HepG2 (cell line): ENCODE measurements around the gene FAM53B. TPM values are rescaled to one million over a fixed set of nuclear protein-coding genes. Genes with fewer than 3 reads are reported as not detected.
A peak's percentile ranks its signal among the peaks of the same experiment; 100 is the strongest.

ENCODE experiments used
- HNRNPUL1 ChIP-seq: fragments of 200-400 bp; formaldehyde crosslinking; IDR thresholded peaks from 2 replicates; pipeline ENCODE4 v1.6.1; 2017; ENCODE audit warnings: low read depth, mild to moderate bottlenecking, low read length, moderate library complexity
- KLF9 ChIP-seq: IDR thresholded peaks from 2 replicates; pipeline ENCODE4 v1.6.1; 2016; ENCODE audit warnings: low read depth
- MEF2D ChIP-seq: sonication (generic); formaldehyde crosslinking; IDR thresholded peaks from 2 replicates; pipeline ENCODE4 v1.5.1; 2020; ENCODE audit warnings: mild to moderate bottlenecking, missing genetic modification reagents
- RELA ChIP-seq: sonication (generic); formaldehyde crosslinking; IDR thresholded peaks from 2 replicates; pipeline ENCODE4 v1.4.0; 2020; ENCODE audit warnings: missing genetic modification reagents
- ZFP41 ChIP-seq: sonication (generic); formaldehyde crosslinking; IDR thresholded peaks from 2 replicates; pipeline ENCODE4 v1.4.0; 2020; ENCODE audit warnings: mild to moderate bottlenecking, missing genetic modification reagents, borderline replicate concordance
- polyA plus RNA-seq, 8 experiments: library from polyadenylated mRNA; depleted of rRNA in 3 of 8; stranded (reverse) in 7 of 8; unstranded in 1 of 8; fragments of >200 nt; fragmentation: Illumina TruSeq in 4 of 8; extraction: Trizol in 4 of 8; gene quantifications; 2 replicates each; pipeline versions ENCODE4 v1.2.1 to v1.2.3, GENCODE V29; 2011 to 2016; ENCODE audit warnings: low read depth in 4 of 8, missing spikeins in 1 of 8, mixed read lengths in 1 of 8; ENCODE audit not compliant: insufficient read depth in 1 of 8
- total RNA-seq, 5 experiments: library from RNA; depleted of rRNA; stranded (reverse); fragments of >200 nt; fragmentation: Illumina TruSeq; extraction: Trizol; gene quantifications; 2 replicates each; pipeline ENCODE4 v1.2.3, GENCODE V29; 2016; ENCODE audit warnings: low read depth in 1 of 5
- TF ChIP-seq, protein P1 (sequence below): sonication (generic); formaldehyde crosslinking; IDR thresholded peaks from 2 replicates; pipeline ENCODE4 v1.8.0; 2022; ENCODE audit warnings: mild to moderate bottlenecking, missing genetic modification reagents, moderate library complexity
- TF ChIP-seq, protein P2 (sequence below): sonication (generic); formaldehyde crosslinking; IDR thresholded peaks from 2 replicates; pipeline ENCODE4 v1.4.0; 2020; ENCODE audit warnings: low read depth, missing genetic modification reagents
- TF ChIP-seq, protein P3 (sequence below): sonication (generic); formaldehyde crosslinking; IDR thresholded peaks from 2 replicates; pipeline ENCODE4 v1.4.0; 2020; ENCODE audit warnings: missing genetic modification reagents
- TF ChIP-seq, protein P4 (sequence below): IDR thresholded peaks from 2 replicates; pipeline ENCODE4 v1.6.1; 2016
- TF ChIP-seq, protein P5 (sequence below): sonication (generic); formaldehyde crosslinking; IDR thresholded peaks from 2 replicates; pipeline ENCODE4 v1.9.0; 2021; ENCODE audit warnings: missing genetic modification reagents, mild to moderate bottlenecking, borderline replicate concordance

FAM53B gene
- total and polyA plus RNA-seq, 2 of the 13 experiments (the other 11 are each of a cell fraction or from before 2014, with no cell fraction given) = 6.4 to 19.3 TPM

DNA sequence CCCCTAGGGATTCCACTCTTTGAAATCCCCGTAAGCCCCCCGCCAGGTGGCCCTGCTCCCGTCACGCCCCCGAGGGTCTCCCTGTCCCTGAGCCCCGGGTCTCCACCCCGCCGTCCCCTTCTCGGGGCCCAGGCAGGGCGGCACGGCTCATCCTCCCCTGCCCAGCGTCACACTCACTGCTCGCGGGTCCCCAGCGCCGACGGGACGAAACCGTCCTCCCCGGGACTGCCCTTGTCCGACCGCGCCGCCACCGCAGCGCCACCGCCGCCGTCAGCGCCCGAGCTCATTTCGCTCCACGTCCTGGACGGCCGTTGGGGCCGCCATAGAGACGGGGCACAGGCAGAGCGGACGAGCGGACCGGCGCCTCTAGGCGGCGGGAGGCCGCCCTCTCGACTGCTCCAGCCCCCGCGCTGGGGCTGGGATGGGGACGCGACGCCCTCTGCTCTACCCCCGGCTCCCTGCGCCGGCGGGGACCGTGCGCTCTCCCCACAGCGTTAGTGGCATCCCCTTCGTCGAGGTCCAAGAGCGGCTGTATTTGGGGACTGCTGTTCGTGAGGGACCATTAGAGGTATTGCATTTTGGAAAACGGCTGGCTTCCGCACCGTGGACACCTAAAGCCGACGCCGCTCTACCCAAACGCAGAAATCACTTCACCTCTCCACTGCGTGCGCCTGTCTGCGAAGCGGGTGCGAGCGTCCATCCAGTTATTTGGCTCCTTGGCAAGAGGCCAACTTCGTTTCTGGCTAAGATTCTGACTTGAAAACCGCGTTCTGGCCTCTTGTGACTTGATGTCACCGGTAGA lies 47.6 kb upstream of the FAM53B start, which contains the start of gene EEF1AKMT2 (continued):
- TF ChIP-seq, protein P1, sequence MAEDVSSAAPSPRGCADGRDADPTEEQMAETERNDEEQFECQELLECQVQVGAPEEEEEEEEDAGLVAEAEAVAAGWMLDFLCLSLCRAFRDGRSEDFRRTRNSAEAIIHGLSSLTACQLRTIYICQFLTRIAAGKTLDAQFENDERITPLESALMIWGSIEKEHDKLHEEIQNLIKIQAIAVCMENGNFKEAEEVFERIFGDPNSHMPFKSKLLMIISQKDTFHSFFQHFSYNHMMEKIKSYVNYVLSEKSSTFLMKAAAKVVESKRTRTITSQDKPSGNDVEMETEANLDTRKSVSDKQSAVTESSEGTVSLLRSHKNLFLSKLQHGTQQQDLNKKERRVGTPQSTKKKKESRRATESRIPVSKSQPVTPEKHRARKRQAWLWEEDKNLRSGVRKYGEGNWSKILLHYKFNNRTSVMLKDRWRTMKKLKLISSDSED (CRISPR knock-in tag) = 0 out of 2 replicates have a peak, but pooled peaks have one; percentile 46
- TF ChIP-seq RELA (CRISPR knock-in tag) (peak; percentile 70; the same call in 1 of the 2 replicates), MEF2D (peak; percentile 51), ZFP41 (no peak), KLF9 (CRISPR knock-in tag) (peak; percentile 95), HNRNPUL1 (peak; percentile 78)
- TF ChIP-seq, protein P2, sequence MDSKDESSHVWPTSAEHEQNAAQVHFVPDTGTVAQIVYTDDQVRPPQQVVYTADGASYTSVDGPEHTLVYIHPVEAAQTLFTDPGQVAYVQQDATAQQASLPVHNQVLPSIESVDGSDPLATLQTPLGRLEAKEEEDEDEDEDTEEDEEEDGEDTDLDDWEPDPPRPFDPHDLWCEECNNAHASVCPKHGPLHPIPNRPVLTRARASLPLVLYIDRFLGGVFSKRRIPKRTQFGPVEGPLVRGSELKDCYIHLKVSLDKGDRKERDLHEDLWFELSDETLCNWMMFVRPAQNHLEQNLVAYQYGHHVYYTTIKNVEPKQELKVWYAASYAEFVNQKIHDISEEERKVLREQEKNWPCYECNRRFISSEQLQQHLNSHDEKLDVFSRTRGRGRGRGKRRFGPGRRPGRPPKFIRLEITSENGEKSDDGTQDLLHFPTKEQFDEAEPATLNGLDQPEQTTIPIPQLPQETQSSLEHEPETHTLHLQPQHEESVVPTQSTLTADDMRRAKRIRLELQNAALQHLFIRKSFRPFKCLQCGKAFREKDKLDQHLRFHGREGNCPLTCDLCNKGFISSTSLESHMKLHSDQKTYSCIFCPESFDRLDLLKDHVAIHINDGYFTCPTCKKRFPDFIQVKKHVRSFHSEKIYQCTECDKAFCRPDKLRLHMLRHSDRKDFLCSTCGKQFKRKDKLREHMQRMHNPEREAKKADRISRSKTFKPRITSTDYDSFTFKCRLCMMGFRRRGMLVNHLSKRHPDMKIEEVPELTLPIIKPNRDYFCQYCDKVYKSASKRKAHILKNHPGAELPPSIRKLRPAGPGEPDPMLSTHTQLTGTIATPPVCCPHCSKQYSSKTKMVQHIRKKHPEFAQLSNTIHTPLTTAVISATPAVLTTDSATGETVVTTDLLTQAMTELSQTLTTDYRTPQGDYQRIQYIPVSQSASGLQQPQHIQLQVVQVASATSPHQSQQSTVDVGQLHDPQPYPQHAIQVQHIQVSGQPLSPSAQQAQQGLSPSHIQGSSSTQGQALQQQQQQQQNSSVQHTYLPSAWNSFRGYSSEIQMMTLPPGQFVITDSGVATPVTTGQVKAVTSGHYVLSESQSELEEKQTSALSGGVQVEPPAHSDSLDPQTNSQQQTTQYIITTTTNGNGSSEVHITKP (CRISPR knock-in tag) = peak; percentile 38; the same call in 1 of the 2 replicates
- TF ChIP-seq, protein P3, sequence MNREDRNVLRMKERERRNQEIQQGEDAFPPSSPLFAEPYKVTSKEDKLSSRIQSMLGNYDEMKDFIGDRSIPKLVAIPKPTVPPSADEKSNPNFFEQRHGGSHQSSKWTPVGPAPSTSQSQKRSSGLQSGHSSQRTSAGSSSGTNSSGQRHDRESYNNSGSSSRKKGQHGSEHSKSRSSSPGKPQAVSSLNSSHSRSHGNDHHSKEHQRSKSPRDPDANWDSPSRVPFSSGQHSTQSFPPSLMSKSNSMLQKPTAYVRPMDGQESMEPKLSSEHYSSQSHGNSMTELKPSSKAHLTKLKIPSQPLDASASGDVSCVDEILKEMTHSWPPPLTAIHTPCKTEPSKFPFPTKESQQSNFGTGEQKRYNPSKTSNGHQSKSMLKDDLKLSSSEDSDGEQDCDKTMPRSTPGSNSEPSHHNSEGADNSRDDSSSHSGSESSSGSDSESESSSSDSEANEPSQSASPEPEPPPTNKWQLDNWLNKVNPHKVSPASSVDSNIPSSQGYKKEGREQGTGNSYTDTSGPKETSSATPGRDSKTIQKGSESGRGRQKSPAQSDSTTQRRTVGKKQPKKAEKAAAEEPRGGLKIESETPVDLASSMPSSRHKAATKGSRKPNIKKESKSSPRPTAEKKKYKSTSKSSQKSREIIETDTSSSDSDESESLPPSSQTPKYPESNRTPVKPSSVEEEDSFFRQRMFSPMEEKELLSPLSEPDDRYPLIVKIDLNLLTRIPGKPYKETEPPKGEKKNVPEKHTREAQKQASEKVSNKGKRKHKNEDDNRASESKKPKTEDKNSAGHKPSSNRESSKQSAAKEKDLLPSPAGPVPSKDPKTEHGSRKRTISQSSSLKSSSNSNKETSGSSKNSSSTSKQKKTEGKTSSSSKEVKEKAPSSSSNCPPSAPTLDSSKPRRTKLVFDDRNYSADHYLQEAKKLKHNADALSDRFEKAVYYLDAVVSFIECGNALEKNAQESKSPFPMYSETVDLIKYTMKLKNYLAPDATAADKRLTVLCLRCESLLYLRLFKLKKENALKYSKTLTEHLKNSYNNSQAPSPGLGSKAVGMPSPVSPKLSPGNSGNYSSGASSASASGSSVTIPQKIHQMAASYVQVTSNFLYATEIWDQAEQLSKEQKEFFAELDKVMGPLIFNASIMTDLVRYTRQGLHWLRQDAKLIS (CRISPR knock-in tag) = no peak; the same call in 1 of the 2 replicates
- TF ChIP-seq, protein P4, sequence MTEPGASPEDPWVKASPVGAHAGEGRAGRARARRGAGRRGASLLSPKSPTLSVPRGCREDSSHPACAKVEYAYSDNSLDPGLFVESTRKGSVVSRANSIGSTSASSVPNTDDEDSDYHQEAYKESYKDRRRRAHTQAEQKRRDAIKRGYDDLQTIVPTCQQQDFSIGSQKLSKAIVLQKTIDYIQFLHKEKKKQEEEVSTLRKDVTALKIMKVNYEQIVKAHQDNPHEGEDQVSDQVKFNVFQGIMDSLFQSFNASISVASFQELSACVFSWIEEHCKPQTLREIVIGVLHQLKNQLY (CRISPR knock-in tag) = peak; percentile 74
- TF ChIP-seq, protein P5, sequence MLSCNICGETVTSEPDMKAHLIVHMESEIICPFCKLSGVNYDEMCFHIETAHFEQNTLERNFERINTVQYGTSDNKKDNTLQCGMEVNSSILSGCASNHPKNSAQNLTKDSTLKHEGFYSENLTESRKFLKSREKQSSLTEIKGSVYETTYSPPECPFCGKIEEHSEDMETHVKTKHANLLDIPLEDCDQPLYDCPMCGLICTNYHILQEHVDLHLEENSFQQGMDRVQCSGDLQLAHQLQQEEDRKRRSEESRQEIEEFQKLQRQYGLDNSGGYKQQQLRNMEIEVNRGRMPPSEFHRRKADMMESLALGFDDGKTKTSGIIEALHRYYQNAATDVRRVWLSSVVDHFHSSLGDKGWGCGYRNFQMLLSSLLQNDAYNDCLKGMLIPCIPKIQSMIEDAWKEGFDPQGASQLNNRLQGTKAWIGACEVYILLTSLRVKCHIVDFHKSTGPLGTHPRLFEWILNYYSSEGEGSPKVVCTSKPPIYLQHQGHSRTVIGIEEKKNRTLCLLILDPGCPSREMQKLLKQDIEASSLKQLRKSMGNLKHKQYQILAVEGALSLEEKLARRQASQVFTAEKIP (CRISPR knock-in tag) = no peak
